ENCODE results near the gene AKAP6.

Gene AKAP6

DNA sequence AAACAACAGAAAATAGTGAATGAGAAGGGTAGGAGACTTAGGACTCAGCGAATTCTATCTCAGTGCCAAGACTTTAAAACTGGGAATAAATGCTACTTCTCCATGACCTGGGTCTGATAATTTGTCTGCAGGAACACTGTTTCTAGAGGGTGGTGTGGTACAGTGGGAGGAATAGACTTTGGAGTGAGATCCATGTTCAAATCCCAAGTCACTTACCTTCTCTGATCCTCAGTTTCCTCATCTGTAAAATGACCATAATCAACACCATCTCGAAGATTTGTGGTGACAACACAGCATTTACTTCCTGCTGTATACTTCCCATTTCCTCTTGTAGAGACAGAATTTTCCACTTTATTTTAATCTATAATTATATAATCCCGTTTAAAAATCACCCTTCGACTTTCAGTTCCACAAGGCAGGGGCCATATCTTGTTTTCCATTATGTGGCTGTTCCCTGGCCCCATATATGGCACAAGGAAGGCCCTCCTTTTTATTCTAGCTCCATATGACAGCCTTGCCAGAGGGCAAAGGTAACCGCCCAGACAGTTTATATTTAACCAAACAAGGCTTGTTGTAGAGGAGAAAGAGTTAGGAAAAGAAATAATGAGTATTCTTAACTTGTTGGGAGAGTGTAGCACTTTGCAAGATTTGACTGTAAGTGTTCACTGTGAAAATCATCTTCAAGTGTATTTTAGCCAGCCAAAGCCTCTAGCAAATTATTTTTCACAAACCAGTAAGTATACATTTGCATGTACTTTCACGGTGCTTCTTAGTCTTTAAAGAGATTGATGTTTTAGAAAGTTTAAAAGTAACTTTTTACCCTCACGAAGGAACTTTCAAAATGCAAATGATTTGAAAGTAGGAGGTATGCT, 243.1 kb downstream of the AKAP6 start:
- Histone ChIP-seq H3K27me3 (ENCODE audit: control insufficient read depth, insufficient read depth, low read length) (no peaks in the 10 kb centered on the region), H3K4me1 (no peaks in the 10 kb centered on the region), H3K4me2 (ENCODE audit: low read length) (no peak overlapping the region), H3K79me2 (no peaks in the 10 kb centered on the region), H3K9ac (no peak overlapping the region), H2AFZ (no peak overlapping the region), H3K36me3 (ENCODE audit: control insufficient read depth, insufficient read depth, low read length) (no peaks in the 10 kb centered on the region), H3K4me3 (ENCODE audit: low read depth, low read length) (no peak overlapping the region), H3K9me3 (ENCODE audit: control insufficient read depth, low read length) (no peaks in the 10 kb centered on the region), H3K27ac (no peak overlapping the region)
- TF ChIP-seq CTCF (IDR thresholded peaks at IDR 0.05), result no peak

DNA sequence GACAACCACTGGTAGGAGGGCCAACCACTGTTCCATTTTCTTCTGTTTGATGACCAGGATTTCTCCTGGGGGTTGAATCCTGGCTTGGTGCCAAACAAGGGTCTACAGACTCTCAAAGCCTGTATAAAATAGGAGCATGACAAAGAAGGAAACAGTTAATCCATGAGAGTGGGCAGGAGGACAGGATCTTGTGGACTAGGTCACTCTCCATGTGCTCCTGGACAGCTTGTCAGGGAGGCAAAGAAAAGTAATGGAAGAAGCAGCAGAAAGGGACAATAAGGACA, 243.7 kb downstream of the AKAP6 start:
- Histone ChIP-seq H3K9me3 (ENCODE audit: control insufficient read depth, low read length) (no peaks in the 10 kb centered on the region), H2AFZ (no peak overlapping the region), H3K9ac (no peak overlapping the region), H3K4me3 (ENCODE audit: low read depth, low read length) (no peak overlapping the region), H3K36me3 (ENCODE audit: control insufficient read depth, insufficient read depth, low read length) (no peaks in the 10 kb centered on the region), H3K27ac (no peak overlapping the region), H3K4me1 (no peaks in the 10 kb centered on the region), H3K4me2 (ENCODE audit: low read length) (no peak overlapping the region), H3K79me2 (no peaks in the 10 kb centered on the region), H3K27me3 (ENCODE audit: control insufficient read depth, insufficient read depth, low read length) (no peaks in the 10 kb centered on the region)
- TF ChIP-seq CTCF (IDR thresholded peaks at IDR 0.05), result no peak

GRCh38 chr14:32574269-32574668, 245.2 kb downstream of the AKAP6 start:
- no peak for TF ChIP-seq CTCF (IDR thresholded peaks at IDR 0.05)
- Histone ChIP-seq H3K4me1 (no peaks in the 10 kb centered on the region), H3K9ac (no peak overlapping the region), H3K79me2 (no peaks in the 10 kb centered on the region), H3K9me3 (ENCODE audit: control insufficient read depth, low read length) (no peaks in the 10 kb centered on the region), H3K36me3 (ENCODE audit: control insufficient read depth, insufficient read depth, low read length) (no peaks in the 10 kb centered on the region), H2AFZ (no peak overlapping the region), H3K4me2 (ENCODE audit: low read length) (no peak overlapping the region), H3K27me3 (ENCODE audit: control insufficient read depth, insufficient read depth, low read length) (no peaks in the 10 kb centered on the region), H3K27ac (no peak overlapping the region), H3K4me3 (ENCODE audit: low read depth, low read length) (no peak overlapping the region)

GRCh38 chr14:32576088-32576795, 247.1 kb downstream of the AKAP6 start:
- H3K4me3 ChIP-seq (ENCODE audit: low read depth, low read length), result no peak overlapping the region
- H3K9ac ChIP-seq, result no peak overlapping the region
- H3K79me2 ChIP-seq, result no peaks in the 10 kb centered on the region

More at GRCh38 chr14:32576088-32576795, 247.1 kb downstream of the AKAP6 start:
- Histone ChIP-seq H3K27me3 (ENCODE audit: control insufficient read depth, insufficient read depth, low read length) (no peaks in the 10 kb centered on the region), H2AFZ (no peak overlapping the region), H3K27ac (no peak overlapping the region), H3K4me1 (no peaks in the 10 kb centered on the region), H3K36me3 (ENCODE audit: control insufficient read depth, insufficient read depth, low read length) (no peaks in the 10 kb centered on the region), H3K9me3 (ENCODE audit: control insufficient read depth, low read length) (no peaks in the 10 kb centered on the region), H3K4me2 (ENCODE audit: low read length) (no peak overlapping the region)
- peak; percentile 91 for TF ChIP-seq CTCF (IDR thresholded peaks at IDR 0.05)

Measured in parathyroid adenoma (tissue), 2 donors.